Right ventricle myocardium inferior (tissue), 1 donor: ENCODE measurements around the gene CCDC154. TPM values are rescaled to one million over a fixed set of nuclear protein-coding genes. Genes with fewer than 3 reads are reported as not detected.

Experiments
- ATAC-seq: fragments of 200-7000 bp; cut with Tn5 transposase; one replicate; pipeline ENCODE4 v1.9.1; 2020; ENCODE audit warnings: mild to moderate bottlenecking, moderate library complexity
- DNase-seq: peaks from one replicate; pipeline ENCODE4 v3.0.0; 2021; ENCODE audit errors: missing footprints
- intact Hi-C: fragments of 100-400 bp; cut with DNase I; formaldehyde crosslinking; loops from one replicate; pipeline ENCODE4 v1.11.0; 2022
- total RNA-seq: library from RNA; stranded (reverse); fragmentation: NEBNext Ultra II Directional; extraction: Animal tissue kit (Norgen Biotek cat#: 25700); gene quantifications from one replicate; pipeline ENCODE4 v1.2.1, GENCODE V29; 2021
- donor health status: DM: no; HTN: yes; CAD: no; lungs with severe emphysema.

Gene CCDC154
- total RNA-seq, 1 donor from 2014 or later, result 1.7 TPM

GRCh38 chr16:1408171-1408837, 36.1 kb downstream of the CCDC154 start:
- peak; percentile 97 for ATAC-seq
- peak; percentile 95 for DNase-seq
- intact Hi-C loops, result loop anchor here (5.0 kb wide), 1 partner anchor 101 kb away; the partner anchor contains the start of gene UBE2I

- DNase-seq, result no peak
- intact Hi-C loops, result loop anchor here (5.0 kb wide), 1 partner anchor 100 kb away; the partner anchor contains the start of gene UBE2I
Measured at GRCh38 chr16:1407753-1408152, 36.6 kb downstream of the CCDC154 start.

GRCh38 chr16:1403733-1404132, 40.6 kb downstream of the CCDC154 start:
- intact Hi-C loops, result no loop called here
- no peak for ATAC-seq
- DNase-seq, result peak; percentile 60

More at GRCh38 chr16:1407753-1408152, 36.6 kb downstream of the CCDC154 start:
- peak; percentile 32 for ATAC-seq

GRCh38 chr16:1403036-1403435, 41.3 kb downstream of the CCDC154 start:
- DNase-seq (peak; percentile 50), ATAC-seq (no peak)
- intact Hi-C loops, result no loop called here

GRCh38 chr16:1401758-1402154, 42.6 kb downstream of the CCDC154 start:
- no peak for ATAC-seq
- DNase-seq, result peak; percentile 17
- intact Hi-C loops, result no loop called here

GRCh38 chr16:1401061-1401757, 43.1 kb downstream of the CCDC154 start:
- intact Hi-C loops, result no loop called here
- DNase-seq (peak; percentile 37), ATAC-seq (no peak)

- DNase-seq, result peak; percentile 40
- intact Hi-C loops, result no loop called here
- ATAC-seq, result peak; percentile 7
Measured at GRCh38 chr16:1398826-1399581, 45.4 kb downstream of the CCDC154 start.

- DNase-seq (peak; percentile 4), ATAC-seq (no peak)
- intact Hi-C loops, result no loop called here
Measured at GRCh38 chr16:1398351-1398750, 46.0 kb downstream of the CCDC154 start.

- intact Hi-C loops, result no loop called here
- DNase-seq (peak; percentile 65), ATAC-seq (no peak)
Measured at GRCh38 chr16:1397779-1398178, 46.6 kb downstream of the CCDC154 start.

GRCh38 chr16:1395444-1396031, 48.8 kb downstream of the CCDC154 start:
- intact Hi-C loops, result no loop called here
- no peak for ATAC-seq
- peak; percentile 40 for DNase-seq

- DNase-seq (peak; percentile 45), ATAC-seq (no peak)
- intact Hi-C loops, result no loop called here
Measured at GRCh38 chr16:1394367-1394951, 49.9 kb downstream of the CCDC154 start.

GRCh38 chr16:1393613-1394176, 50.7 kb downstream of the CCDC154 start:
- intact Hi-C loops, result no loop called here
- no peak for ATAC-seq
- peak; percentile 39 for DNase-seq

- peak; percentile 48 for DNase-seq
- intact Hi-C loops, result no loop called here
- no peak for ATAC-seq
Measured at GRCh38 chr16:1392826-1393225, 51.5 kb downstream of the CCDC154 start.

GRCh38 chr16:1390239-1390779, 54.0 kb downstream of the CCDC154 start:
- ATAC-seq (no peak), DNase-seq (peak; percentile 50)
- intact Hi-C loops, result no loop called here

GRCh38 chr16:1389762-1390161, 54.6 kb downstream of the CCDC154 start:
- DNase-seq (no peak), ATAC-seq (no peak)
- intact Hi-C loops, result no loop called here

- DNase-seq (no peak), ATAC-seq (no peak)
- intact Hi-C loops, result no loop called here
Measured at GRCh38 chr16:1387331-1387730, 57.0 kb downstream of the CCDC154 start.

- DNase-seq (no peak), ATAC-seq (no peak)
- intact Hi-C loops, result no loop called here
Measured at GRCh38 chr16:1385232-1385631, 59.1 kb downstream of the CCDC154 start.
